Measurements from ENCODE around the gene CP.

DNA sequence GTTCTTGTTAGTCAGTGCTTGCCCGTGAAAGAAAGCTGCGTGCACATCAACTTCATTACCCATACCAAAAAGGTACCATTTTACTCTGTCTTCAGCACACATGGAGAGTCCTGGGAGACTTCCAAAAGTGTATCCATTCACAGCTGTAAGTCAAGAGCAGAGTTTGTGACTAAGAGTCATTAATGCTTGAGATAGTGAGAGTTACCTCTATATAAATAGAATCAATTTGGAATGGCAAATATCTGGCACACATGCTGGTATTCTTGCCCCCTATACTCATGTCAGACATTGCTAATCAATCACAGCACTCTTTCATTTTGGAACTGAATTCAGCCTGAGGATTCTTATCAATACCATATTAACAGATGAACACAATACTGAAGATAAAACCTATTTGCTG, 14.2 kb downstream of the CP start:
- TF ChIP-seq, protein P1, sequence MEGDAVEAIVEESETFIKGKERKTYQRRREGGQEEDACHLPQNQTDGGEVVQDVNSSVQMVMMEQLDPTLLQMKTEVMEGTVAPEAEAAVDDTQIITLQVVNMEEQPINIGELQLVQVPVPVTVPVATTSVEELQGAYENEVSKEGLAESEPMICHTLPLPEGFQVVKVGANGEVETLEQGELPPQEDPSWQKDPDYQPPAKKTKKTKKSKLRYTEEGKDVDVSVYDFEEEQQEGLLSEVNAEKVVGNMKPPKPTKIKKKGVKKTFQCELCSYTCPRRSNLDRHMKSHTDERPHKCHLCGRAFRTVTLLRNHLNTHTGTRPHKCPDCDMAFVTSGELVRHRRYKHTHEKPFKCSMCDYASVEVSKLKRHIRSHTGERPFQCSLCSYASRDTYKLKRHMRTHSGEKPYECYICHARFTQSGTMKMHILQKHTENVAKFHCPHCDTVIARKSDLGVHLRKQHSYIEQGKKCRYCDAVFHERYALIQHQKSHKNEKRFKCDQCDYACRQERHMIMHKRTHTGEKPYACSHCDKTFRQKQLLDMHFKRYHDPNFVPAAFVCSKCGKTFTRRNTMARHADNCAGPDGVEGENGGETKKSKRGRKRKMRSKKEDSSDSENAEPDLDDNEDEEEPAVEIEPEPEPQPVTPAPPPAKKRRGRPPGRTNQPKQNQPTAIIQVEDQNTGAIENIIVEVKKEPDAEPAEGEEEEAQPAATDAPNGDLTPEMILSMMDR (IDR thresholded peaks at IDR 0.05) = no peak
- no peak for TF ChIP-seq POLR2AphosphoS5 (IDR thresholded peaks at IDR 0.05)
